Activated T-helper 1 cell treated with anti-CD3 and anti-CD28 coated beads, Interleukin-12 subunit alpha, Interleukin-12 subunit beta, Interleukin-2, Interleukin-4 antibody, amounts not matched to agents 30 ng/mL and 10 ng/mL and 1 ng/mL, durations not matched to agents 14 hours and 24 hours and 36 hours (primary cell): ENCODE data around the gene CNTN6. TPM values are rescaled to one million over a fixed set of nuclear protein-coding genes. Genes with fewer than 3 reads are reported as not detected.

ENCODE experiments used
- DNase-seq: peaks from one replicate; pipeline ENCODE4 v3.0.0; 2021; ENCODE audit warnings: low spot score
- H3K27ac Mint-ChIP-seq: one replicate; pipeline ENCODE4 v1.8.0; 2021; ENCODE audit warnings: mild to moderate bottlenecking, mixed read lengths
- H3K27me3 Mint-ChIP-seq: one replicate; pipeline ENCODE4 v1.8.0; 2022; ENCODE audit warnings: mild to moderate bottlenecking, moderate library complexity, mixed read lengths; ENCODE audit not compliant: insufficient read depth
- H3K36me3 Mint-ChIP-seq: one replicate; pipeline ENCODE4 v1.8.0; 2021; ENCODE audit warnings: low read depth, mixed read lengths
- H3K4me1 Mint-ChIP-seq: one replicate; pipeline ENCODE4 v1.8.0; 2021; ENCODE audit warnings: low read depth, mixed read lengths
- H3K4me3 Mint-ChIP-seq: one replicate; pipeline ENCODE4 v1.8.0; 2021; ENCODE audit warnings: mild to moderate bottlenecking, moderate library complexity, mixed read lengths
- H3K9me3 Mint-ChIP-seq: one replicate; pipeline ENCODE4 v1.8.0; 2021; ENCODE audit warnings: mixed read lengths
- intact Hi-C: fragments of 100-400 bp; cut with micrococcal nuclease; formaldehyde crosslinking; loops from one replicate; pipeline ENCODE4 v1.15.1; 2024
- total RNA-seq: library from RNA; stranded (reverse); gene quantifications from 2 replicates; pipeline ENCODE4 v1.2.3, GENCODE V29; 2022

The CNTN6 gene
- total RNA-seq, 1 donor from 2014 or later, result not detected

GRCh38 chr3:1251282-1252060 is 158.6 kb downstream of the CNTN6 start:
- H3K27ac Mint-ChIP-seq, result no peak overlapping the region
- no peak overlapping the region for H3K4me3 Mint-ChIP-seq

GRCh38 chr3:1252061-1252430 is 159.2 kb downstream of the CNTN6 start:
- intact Hi-C loops, result no loop called here
- Mint-ChIP-seq H3K9me3 (peaks cover 16% of the 10 kb centered on the region), H3K4me1 (no peaks in the 10 kb centered on the region), H3K27me3 (no peaks in the 10 kb centered on the region), H3K4me3 (no peak overlapping the region), H3K27ac (no peak overlapping the region), H3K36me3 (no peaks in the 10 kb centered on the region)
- no peak for DNase-seq

More at GRCh38 chr3:1251282-1252060, 158.6 kb downstream of the CNTN6 start:
- DNase-seq, result no peak
- Mint-ChIP-seq H3K27me3 (no peaks in the 10 kb centered on the region), H3K4me1 (no peaks in the 10 kb centered on the region), H3K9me3 (peaks cover 16% of the 10 kb centered on the region), H3K36me3 (no peaks in the 10 kb centered on the region)
- intact Hi-C loops, result no loop called here

- no peak overlapping the region for H3K4me3 Mint-ChIP-seq
- intact Hi-C loops, result no loop called here
- no peaks in the 10 kb centered on the region for H3K27me3 Mint-ChIP-seq
- H3K9me3 Mint-ChIP-seq, result peaks cover 14% of the 10 kb centered on the region
- no peaks in the 10 kb centered on the region for H3K4me1 Mint-ChIP-seq
- H3K36me3 Mint-ChIP-seq, result no peaks in the 10 kb centered on the region
- DNase-seq, result no peak
- H3K27ac Mint-ChIP-seq, result no peak overlapping the region
These were observed 169.4 kb downstream of the CNTN6 start for GRCh38 chr3:1262246-1262645.

DNA sequence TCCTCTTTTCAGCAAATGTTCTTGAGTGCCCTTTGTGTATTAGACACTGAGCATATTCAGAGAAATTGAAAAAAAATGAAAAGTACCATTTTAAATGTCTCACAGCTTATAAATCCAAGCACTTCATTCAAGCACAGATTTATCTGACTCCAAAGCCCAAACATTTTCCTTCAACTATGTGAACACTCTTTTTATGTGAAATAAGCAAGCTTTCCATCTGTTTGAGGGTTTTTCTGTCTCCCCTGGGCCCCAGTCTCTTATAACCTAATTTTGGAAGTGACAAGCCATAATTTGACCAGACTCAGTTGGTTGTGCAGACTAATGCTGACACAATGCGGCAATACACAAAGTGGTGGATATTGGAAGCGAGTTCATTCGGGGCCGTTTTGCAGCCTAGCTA is 170.3 kb downstream of the CNTN6 start:
- H3K27ac Mint-ChIP-seq, result no peak overlapping the region
- H3K9me3 Mint-ChIP-seq, result peaks cover 14% of the 10 kb centered on the region
- H3K36me3 Mint-ChIP-seq, result no peaks in the 10 kb centered on the region
- H3K27me3 Mint-ChIP-seq, result no peaks in the 10 kb centered on the region
- DNase-seq, result no peak
- intact Hi-C loops, result no loop called here
- H3K4me3 Mint-ChIP-seq, result no peak overlapping the region
- H3K4me1 Mint-ChIP-seq, result no peaks in the 10 kb centered on the region

GRCh38 chr3:1269808-1270207 is 177.0 kb downstream of the CNTN6 start:
- Mint-ChIP-seq H3K9me3 (peaks cover 20% of the 10 kb centered on the region), H3K36me3 (no peaks in the 10 kb centered on the region), H3K4me1 (no peaks in the 10 kb centered on the region), H3K4me3 (no peak overlapping the region), H3K27ac (no peak overlapping the region), H3K27me3 (no peaks in the 10 kb centered on the region)
- DNase-seq, result no peak
- intact Hi-C loops, result no loop called here

DNA sequence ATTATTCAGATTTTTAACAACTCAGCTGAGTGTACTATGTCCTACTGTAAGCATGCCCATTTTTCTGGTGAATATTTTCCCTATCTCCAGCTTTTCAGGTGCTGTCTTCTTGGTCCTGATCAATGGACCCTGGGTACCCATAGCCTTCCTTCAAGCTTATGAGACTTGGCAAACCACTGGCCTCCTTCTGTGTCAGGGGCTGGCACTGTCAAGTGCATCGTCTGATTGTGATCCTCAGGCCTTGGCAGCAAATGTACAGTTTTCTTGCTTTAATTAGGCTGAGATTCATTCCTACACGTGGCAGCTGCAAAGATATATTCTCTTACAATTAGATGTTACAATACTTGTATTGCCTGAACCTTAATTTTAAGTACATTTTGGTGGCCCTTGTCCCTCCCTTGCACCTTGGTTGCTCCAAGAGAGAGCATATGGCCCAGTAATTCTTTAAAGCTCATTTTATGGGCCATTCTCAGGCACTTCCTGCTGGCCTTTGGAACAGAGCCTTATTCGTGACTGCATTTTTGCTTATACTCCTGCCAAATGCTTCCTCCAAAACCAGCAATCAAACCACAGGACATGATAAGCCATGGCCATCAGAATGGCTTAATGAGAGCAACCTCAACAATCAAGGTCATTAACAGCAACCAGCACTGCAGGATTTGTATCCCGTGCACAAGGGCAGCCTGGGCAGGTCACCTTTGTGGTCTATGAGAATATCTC is 179.9 kb downstream of the CNTN6 start:
- no peaks in the 10 kb centered on the region for H3K27me3 Mint-ChIP-seq
- peaks cover 9% of the 10 kb centered on the region for H3K9me3 Mint-ChIP-seq
- no peaks in the 10 kb centered on the region for H3K36me3 Mint-ChIP-seq
- intact Hi-C loops, result no loop called here
- H3K27ac Mint-ChIP-seq, result no peak overlapping the region
- H3K4me1 Mint-ChIP-seq, result no peaks in the 10 kb centered on the region
- DNase-seq, result no peak
- no peak overlapping the region for H3K4me3 Mint-ChIP-seq

DNA sequence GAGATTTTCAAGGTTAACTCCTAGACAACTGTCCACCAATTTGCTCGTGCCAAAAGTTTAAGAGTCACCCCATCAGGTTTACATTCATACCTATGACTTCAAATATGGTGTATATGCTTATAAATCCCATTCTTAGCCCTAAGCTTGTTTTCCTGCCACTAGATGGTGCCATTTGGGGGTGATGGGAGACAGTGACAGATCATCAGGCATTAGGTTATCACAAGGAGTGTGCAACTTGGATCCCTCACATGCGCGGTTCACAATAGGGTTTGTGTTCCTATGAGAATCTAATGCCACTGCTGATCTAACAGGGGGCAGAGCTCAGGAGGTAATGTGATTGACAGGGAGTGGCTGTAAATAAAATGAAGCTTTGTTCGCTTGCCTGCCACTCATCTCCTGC is 182.7 kb downstream of the CNTN6 start:
- Mint-ChIP-seq H3K27ac (no peak overlapping the region), H3K4me3 (no peak overlapping the region), H3K9me3 (peaks cover 5% of the 10 kb centered on the region), H3K27me3 (no peaks in the 10 kb centered on the region), H3K4me1 (no peaks in the 10 kb centered on the region), H3K36me3 (no peaks in the 10 kb centered on the region)
- intact Hi-C loops, result no loop called here
- DNase-seq, result no peak

GRCh38 chr3:1287815-1288214 is 195.0 kb downstream of the CNTN6 start:
- Mint-ChIP-seq H3K4me1 (no peaks in the 10 kb centered on the region), H3K27ac (no peak overlapping the region), H3K9me3 (peaks cover 9% of the 10 kb centered on the region), H3K4me3 (no peak overlapping the region), H3K27me3 (no peaks in the 10 kb centered on the region), H3K36me3 (no peaks in the 10 kb centered on the region)
- intact Hi-C loops, result no loop called here
- DNase-seq, result no peak

DNA sequence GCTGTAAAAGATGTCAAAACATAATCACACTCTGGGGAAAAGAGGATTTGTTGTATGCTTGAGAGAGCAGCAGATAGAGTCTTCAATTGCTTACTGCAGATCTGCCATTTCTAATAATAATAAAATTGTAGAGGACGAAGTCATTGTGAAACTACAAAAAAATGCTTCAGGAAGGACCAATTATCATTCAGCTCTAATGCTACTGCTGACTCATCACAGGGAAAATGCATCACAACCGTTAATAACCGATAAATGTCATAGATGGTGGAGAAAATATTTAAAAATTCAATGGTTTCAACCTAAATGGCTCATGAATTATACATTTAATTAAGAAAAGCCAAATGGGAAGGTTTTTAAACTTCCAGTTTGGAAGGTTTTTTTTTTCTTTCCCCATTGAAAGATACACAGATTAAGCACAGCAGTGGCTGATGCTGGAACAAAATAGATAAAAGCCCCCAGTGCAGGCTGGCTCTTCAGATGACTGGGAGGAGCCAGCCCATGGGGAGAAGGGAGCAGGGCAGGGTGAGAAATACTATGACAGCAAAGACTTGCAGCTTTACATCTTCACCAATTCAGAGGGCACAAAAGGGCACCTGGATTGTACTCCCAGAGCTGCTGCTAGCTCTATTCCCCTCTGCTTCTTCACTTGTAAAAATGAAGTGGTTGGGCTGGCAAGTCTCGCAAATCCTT is 196.1 kb downstream of the CNTN6 start:
- Mint-ChIP-seq H3K27me3 (no peaks in the 10 kb centered on the region), H3K36me3 (no peaks in the 10 kb centered on the region), H3K27ac (no peak overlapping the region), H3K9me3 (peaks cover 11% of the 10 kb centered on the region), H3K4me1 (no peaks in the 10 kb centered on the region), H3K4me3 (no peak overlapping the region)
- DNase-seq, result no peak
- intact Hi-C loops, result no loop called here

DNA sequence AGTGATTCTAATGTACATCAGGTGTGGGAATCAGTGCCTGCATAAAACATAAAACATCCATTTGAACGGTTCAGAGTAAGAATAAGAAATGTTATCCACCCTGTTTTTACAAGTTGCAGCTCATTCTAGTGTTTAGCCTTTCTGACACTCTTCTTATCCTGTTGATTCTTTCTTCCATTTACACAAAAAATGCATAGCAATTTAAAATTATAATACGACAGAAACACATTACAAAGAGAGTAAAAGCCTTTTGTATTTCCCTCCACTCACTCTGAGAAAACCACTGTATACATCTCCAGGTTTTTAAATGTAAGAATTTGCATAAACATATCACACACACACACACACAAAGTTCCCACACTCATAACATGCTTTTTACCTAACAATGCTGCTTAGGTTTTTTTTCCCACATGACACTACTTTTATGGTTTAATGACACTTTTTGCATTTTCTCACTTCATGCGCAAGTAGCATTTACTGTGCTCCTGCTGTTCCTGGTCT is 199.8 kb downstream of the CNTN6 start:
- Mint-ChIP-seq H3K27me3 (no peaks in the 10 kb centered on the region), H3K9me3 (peaks cover 11% of the 10 kb centered on the region), H3K4me3 (no peak overlapping the region), H3K27ac (no peak overlapping the region), H3K4me1 (no peaks in the 10 kb centered on the region), H3K36me3 (no peaks in the 10 kb centered on the region)
- no peak for DNase-seq
- intact Hi-C loops, result no loop called here

GRCh38 chr3:1294586-1294985 is 201.8 kb downstream of the CNTN6 start:
- no peak for DNase-seq
- Mint-ChIP-seq H3K9me3 (peaks cover 11% of the 10 kb centered on the region), H3K4me3 (no peak overlapping the region), H3K27me3 (no peaks in the 10 kb centered on the region), H3K36me3 (no peaks in the 10 kb centered on the region), H3K4me1 (no peaks in the 10 kb centered on the region), H3K27ac (no peak overlapping the region)
- intact Hi-C loops, result no loop called here

DNA sequence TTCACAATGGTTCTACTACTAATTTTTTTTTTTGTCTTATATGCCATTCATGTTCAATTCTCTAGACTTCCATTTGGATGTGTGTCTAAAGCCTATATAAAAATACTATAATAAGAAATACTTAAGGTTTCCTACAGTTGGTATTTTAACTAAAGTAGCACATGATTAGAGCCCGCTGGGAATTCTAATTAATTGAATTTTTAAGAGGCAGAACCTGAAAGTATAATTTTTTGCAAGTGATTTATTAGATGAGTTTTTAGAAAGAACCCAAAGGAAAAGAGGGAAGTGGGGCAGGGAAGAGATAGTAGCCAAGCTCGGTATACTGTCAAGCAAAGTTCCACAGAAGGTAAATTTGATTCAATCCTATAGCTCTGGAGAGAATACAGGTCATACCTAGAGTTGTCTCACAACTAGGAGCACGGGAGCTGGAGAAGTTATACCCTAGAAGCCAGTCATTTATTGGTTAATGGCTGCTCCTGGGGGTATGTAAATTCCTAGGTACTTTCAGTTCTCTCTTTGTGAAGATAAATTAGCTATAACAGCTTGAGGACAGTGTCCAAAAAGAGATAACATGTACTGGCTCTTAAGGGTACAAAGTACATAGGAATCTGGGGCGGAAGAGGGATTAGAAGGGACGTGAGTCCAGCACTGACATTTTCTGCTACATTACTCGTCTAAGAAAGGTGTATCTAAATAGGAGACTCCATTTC is 225.6 kb downstream of the CNTN6 start:
- Mint-ChIP-seq H3K9me3 (no peaks in the 10 kb centered on the region), H3K4me3 (no peak overlapping the region), H3K27ac (no peak overlapping the region), H3K36me3 (no peaks in the 10 kb centered on the region), H3K4me1 (no peaks in the 10 kb centered on the region), H3K27me3 (no peaks in the 10 kb centered on the region)
- intact Hi-C loops, result no loop called here
- no peak for DNase-seq
